Natural killer cell (primary cell): ENCODE data around the gene CDKL1. TPM values are rescaled to one million over a fixed set of nuclear protein-coding genes. Genes with fewer than 3 reads are reported as not detected.

Experiments used
- ATAC-seq, 3 donors: fragments of 150-1000 bp in 2 of 3; fragments of 200-7000 bp in 1 of 3; cut with Tn5 transposase; 1 replicate in 1 of 3; 2 replicates in 2 of 3; pipeline ENCODE4 v1.10.0; 2021; ENCODE audit warnings: mild to moderate bottlenecking in 2 of 3, moderate library complexity in 2 of 3
- DNase-seq, 2 donors: peaks; one replicate each; pipeline versions ENCODE4 v3.0.0 to v3.0.0-alpha.2; 2013 to 2021; ENCODE audit warnings: mixed read lengths in 1 of 2
- H3K27ac ChIP-seq: one replicate; pipeline ENCODE4 v1.5.1; 2013; ENCODE audit warnings: mild to moderate bottlenecking, low read length
- H3K27me3 ChIP-seq: one replicate; pipeline ENCODE4 v1.6.1; 2013; ENCODE audit warnings: low read length; ENCODE audit not compliant: control insufficient read depth, insufficient read depth
- H3K36me3 ChIP-seq: one replicate; pipeline ENCODE4 v1.6.1; 2013; ENCODE audit warnings: low read length; ENCODE audit not compliant: control insufficient read depth, insufficient read depth
- H3K4me1 ChIP-seq: one replicate; pipeline ENCODE4 v1.6.1; 2013; ENCODE audit warnings: low read length; ENCODE audit not compliant: control insufficient read depth, insufficient read depth
- H3K4me3 ChIP-seq: one replicate; pipeline ENCODE4 v1.5.1; 2013; ENCODE audit warnings: low read length
- H3K9me3 ChIP-seq: one replicate; pipeline ENCODE4 v1.6.1; 2013; ENCODE audit warnings: low read length; ENCODE audit not compliant: control insufficient read depth, insufficient read depth
- H3K27ac Mint-ChIP-seq, 2 donors: one replicate each; pipeline ENCODE4 v1.8.0; 2022; ENCODE audit warnings: mild to moderate bottlenecking in 2 of 2, mixed read lengths in 2 of 2, moderate library complexity in 1 of 2
- H3K27me3 Mint-ChIP-seq, 2 donors: one replicate each; pipeline ENCODE4 v1.8.0; 2022; ENCODE audit warnings: low read depth in 2 of 2, mixed read lengths in 2 of 2
- H3K36me3 Mint-ChIP-seq: one replicate; pipeline ENCODE4 v1.8.0; 2022; ENCODE audit warnings: mixed read lengths
- H3K4me1 Mint-ChIP-seq, 2 donors: one replicate each; pipeline ENCODE4 v1.8.0; 2022; ENCODE audit warnings: mixed read lengths in 2 of 2
- H3K4me3 Mint-ChIP-seq: one replicate; pipeline ENCODE4 v1.8.0; 2022; ENCODE audit warnings: mild to moderate bottlenecking, moderate library complexity, mixed read lengths
- H3K9me3 Mint-ChIP-seq, 2 donors: one replicate each; pipeline ENCODE4 v1.8.0; 2022; ENCODE audit warnings: mixed read lengths in 2 of 2
- WGBS: methylation state at CpG from one replicate; pipeline ENCODE4 v1.1.7; 2013; ENCODE audit warnings: missing lambda C conversion rate; ENCODE audit not compliant: insufficient coverage; 5-methylcytosine and 5-hydroxymethylcytosine counted together
- intact Hi-C: fragments of 100-400 bp; cut with micrococcal nuclease; formaldehyde crosslinking; loops from one replicate; pipeline ENCODE4 v1.14.2; 2022
- total RNA-seq, 4 donors: library from RNA; stranded (reverse); fragments of 120-200 nt in 1 of 4; gene quantifications; one replicate each; pipeline versions ENCODE4 v1.2.3 to v1.2.4, GENCODE V29; 2013 to 2022
- TF ChIP-seq, protein P1 (sequence below): fragments of 200-600 bp; IDR thresholded peaks from one replicate; pipeline ENCODE4 v1.8.0; 2022; ENCODE audit warnings: antibody characterized with exemption

Gene CDKL1
- total RNA-seq, 3 donors from 2014 or later (not counting 1 experiment from before 2014, with no cell fraction given): 12.4 to 16.7 (median 15.4) TPM

DNA sequence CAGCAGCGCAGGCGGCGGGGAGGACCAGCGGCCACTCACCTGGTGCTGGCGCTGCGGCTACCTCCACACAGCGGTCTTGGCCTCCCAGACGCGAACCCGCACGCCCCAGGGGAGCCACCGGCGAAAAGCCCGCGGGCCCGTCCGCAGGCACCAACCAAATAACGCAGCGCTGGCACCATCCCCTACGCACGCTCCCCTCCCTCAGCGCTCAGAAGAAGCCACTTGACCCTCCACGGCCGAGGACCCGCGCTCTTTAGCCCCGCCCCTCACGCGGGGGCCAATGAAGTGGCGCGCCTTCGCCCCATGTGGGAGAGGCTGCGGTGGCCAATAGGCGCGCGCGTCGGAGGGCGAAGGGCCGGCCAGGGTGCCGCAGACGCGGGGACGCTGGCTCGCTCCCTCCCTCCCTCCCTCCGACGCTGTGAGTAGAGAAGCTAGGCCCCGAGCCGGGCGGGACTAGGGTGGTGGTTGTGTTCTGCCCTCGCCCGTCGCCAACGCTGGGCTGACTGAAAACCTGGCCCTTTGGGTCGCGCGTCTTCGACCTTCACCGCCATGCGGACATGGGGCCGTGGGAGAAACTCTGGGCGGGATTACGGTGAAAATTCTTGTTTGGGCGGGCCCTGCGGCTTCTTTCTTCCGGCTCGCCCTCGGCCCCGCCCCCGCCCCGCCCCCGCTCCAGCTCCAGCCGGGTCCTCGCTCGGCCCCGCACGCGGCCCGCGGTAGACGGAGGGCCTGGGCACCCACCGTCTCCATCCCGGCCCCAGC is 84.5 kb downstream of the CDKL1 start, which contains the start of the genes DMAC2L and L2HGDH:
TSS of gene DMAC2L (plus strand) at position 353 of the 762 bp plus-strand sequence. CDS start 9,164 bp downstream, outside the sequence.
TSS of gene L2HGDH (minus strand) at position 258 of the 762 bp plus-strand sequence. CDS start at position 179, 79 bp downstream.
- Mint-ChIP-seq H3K9me3 (no peaks in the 10 kb centered on the region), H3K4me3 (peak within 1 kb of the TSS; percentile 94), H3K4me1 (peaks cover 27 to 46% of the 10 kb centered on the region in 2 donors), H3K36me3 (no peaks in the 10 kb centered on the region), H3K27me3 (no peaks in the 10 kb centered on the region), H3K27ac (peak within 1 kb of the TSS; percentile 94 to 95)
- ATAC-seq: peak; percentile 90 to 98 (median 90)
- Histone ChIP-seq H3K36me3 (no peaks in the 10 kb centered on the region), H3K27me3 (no peaks in the 10 kb centered on the region), H3K4me1 (peaks cover 18% of the 10 kb centered on the region), H3K9me3 (no peaks in the 10 kb centered on the region), H3K27ac (peak within 1 kb of the TSS; percentile 89), H3K4me3 (peak within 1 kb of the TSS; percentile 84)
- peak; percentile 89 to 94 for DNase-seq
- intact Hi-C loops: loop anchor here (1.0 to 10.0 kb wide), 5 partner anchors 9 to 687 kb away; partner anchors contain the start of genes MAP4K5, MGAT2, RPL36AL and SOS2
- TF ChIP-seq, protein P1, sequence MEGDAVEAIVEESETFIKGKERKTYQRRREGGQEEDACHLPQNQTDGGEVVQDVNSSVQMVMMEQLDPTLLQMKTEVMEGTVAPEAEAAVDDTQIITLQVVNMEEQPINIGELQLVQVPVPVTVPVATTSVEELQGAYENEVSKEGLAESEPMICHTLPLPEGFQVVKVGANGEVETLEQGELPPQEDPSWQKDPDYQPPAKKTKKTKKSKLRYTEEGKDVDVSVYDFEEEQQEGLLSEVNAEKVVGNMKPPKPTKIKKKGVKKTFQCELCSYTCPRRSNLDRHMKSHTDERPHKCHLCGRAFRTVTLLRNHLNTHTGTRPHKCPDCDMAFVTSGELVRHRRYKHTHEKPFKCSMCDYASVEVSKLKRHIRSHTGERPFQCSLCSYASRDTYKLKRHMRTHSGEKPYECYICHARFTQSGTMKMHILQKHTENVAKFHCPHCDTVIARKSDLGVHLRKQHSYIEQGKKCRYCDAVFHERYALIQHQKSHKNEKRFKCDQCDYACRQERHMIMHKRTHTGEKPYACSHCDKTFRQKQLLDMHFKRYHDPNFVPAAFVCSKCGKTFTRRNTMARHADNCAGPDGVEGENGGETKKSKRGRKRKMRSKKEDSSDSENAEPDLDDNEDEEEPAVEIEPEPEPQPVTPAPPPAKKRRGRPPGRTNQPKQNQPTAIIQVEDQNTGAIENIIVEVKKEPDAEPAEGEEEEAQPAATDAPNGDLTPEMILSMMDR: no peak
- under 1% methylated on average over 83 of the region's 83 CpGs for WGBS

DNA sequence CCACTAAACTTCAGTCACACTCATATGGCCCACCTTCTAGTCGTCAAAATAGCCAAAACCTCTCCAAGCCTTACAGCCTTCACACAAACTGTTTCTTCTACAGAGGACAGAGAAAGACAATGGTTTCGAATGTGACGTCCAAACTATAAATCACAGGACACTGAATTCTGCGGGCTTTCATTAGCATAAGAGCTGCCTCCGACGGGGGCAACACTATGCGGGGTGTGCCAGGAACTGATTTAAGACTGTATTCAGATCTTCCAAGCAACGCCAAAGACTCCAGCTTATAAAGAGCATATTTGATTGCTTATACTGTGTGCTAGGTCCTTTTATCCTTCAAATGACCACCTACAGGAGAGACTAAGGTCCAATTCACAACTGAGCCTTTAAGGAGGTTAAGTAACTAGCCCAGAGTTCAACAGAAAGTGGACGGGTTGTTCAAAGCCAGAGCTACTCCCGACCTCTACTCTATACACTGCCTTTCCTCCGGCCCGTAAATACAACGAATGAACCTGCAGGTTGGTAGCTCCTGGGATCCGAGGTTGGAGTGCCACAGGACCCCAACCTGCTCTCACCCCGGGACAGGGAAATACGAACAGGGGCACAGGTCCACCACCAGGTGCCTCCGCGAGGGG is 85.2 kb downstream of the CDKL1 start:
- ATAC-seq: no peak
- H3K4me1 ChIP-seq: peaks cover 18% of the 10 kb centered on the region
- H3K27ac ChIP-seq: peak overlapping the region; percentile 89
- Mint-ChIP-seq H3K4me1 (peaks cover 27 to 39% of the 10 kb centered on the region in 2 donors), H3K4me3 (peak overlapping the region; percentile 94), H3K27me3 (no peaks in the 10 kb centered on the region), H3K36me3 (no peaks in the 10 kb centered on the region), H3K27ac (peak overlapping the region; percentile 94 to 95), H3K9me3 (no peaks in the 10 kb centered on the region)
- TF ChIP-seq, protein P1: no peak
- H3K27me3 ChIP-seq: no peaks in the 10 kb centered on the region
- intact Hi-C loops: loop anchor here (5.0 to 10.0 kb wide), 3 partner anchors 79 to 687 kb away; partner anchors contain the start of genes MGAT2, RPL36AL and SOS2
- H3K36me3 ChIP-seq: no peaks in the 10 kb centered on the region
- peak overlapping the region; percentile 84 for H3K4me3 ChIP-seq
- WGBS: 6% methylated on average over 18 of the region's 18 CpGs
- H3K9me3 ChIP-seq: no peaks in the 10 kb centered on the region
- no peak for DNase-seq

DNA sequence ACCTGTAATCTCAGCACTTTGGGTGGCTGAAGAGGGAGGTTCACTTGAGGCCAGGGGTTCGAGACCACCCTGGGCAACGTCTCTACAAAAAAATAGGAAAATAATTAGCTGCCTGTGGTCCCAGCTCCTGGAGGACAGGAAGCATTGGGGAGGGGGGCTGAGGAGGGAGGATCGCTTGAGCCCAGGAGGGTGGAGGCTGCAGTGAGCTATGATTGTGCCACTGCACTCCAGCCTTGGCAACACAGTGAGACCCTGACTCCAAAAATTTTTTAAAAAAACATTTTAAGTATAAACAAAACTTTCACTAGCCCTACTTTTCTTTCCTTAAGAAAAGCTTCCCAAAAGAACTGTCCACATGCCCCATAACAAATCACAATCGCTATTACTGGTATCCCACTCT is 86.2 kb downstream of the CDKL1 start:
- no peak overlapping the region for H3K27ac Mint-ChIP-seq

More for the DNA sequence above, 86.2 kb downstream of the CDKL1 start:
- Histone ChIP-seq H3K27me3 (no peaks in the 10 kb centered on the region), H3K4me3 (no peak overlapping the region), H3K27ac (no peak overlapping the region), H3K36me3 (no peaks in the 10 kb centered on the region), H3K9me3 (no peaks in the 10 kb centered on the region), H3K4me1 (peaks cover 18% of the 10 kb centered on the region)
- H3K4me3 Mint-ChIP-seq: peak overlapping the region; percentile 47
- H3K27me3 Mint-ChIP-seq: no peaks in the 10 kb centered on the region
- ATAC-seq (no peak), DNase-seq (no peak)
- no peaks in the 10 kb centered on the region for H3K9me3 Mint-ChIP-seq
- intact Hi-C loops: loop anchor here (5.0 to 10.0 kb wide), 3 partner anchors 78 to 686 kb away; partner anchors contain the start of genes MGAT2, RPL36AL and SOS2
- peaks cover 27 to 32% of the 10 kb centered on the region in 2 donors for H3K4me1 Mint-ChIP-seq
- 98% methylated on average over 4 of the region's 4 CpGs for WGBS
- H3K36me3 Mint-ChIP-seq: no peaks in the 10 kb centered on the region
- TF ChIP-seq, protein P1: no peak
